Brain microvascular endothelial cell (primary cell): ENCODE data around the gene RFC5.
"Not testable (repeated sequence)": the region's sequence is repeated elsewhere in the genome, so short reads cannot be mapped to it uniquely, and the experiment has no call there.

ENCODE experiments used
- DNase-seq: peaks from one replicate; pipeline ENCODE4 v3.0.0-alpha.2; 2020
- H3K27ac ChIP-seq: fragments of 250-450 bp; sonication (Bioruptor Pico); 2 replicates; pipeline ENCODE4 v1.5.1; 2020; ENCODE audit warnings: mild to moderate bottlenecking, moderate library complexity
- H3K27me3 ChIP-seq: fragments of 250-450 bp; sonication (Bioruptor Pico); replicated peaks from 2 replicates; pipeline ENCODE4 v1.5.1; 2020; ENCODE audit warnings: mild to moderate bottlenecking
- H3K36me3 ChIP-seq: fragments of 250-450 bp; sonication (Bioruptor Pico); replicated peaks from 2 replicates; pipeline ENCODE4 v1.5.1; 2020; ENCODE audit warnings: mild to moderate bottlenecking
- H3K4me3 ChIP-seq: 2 replicates; pipeline ENCODE4 v1.5.1; 2011; ENCODE audit warnings: low read depth, mild to moderate bottlenecking, control low read depth, low read length, moderate library complexity
- CTCF ChIP-seq: IDR thresholded peaks from 2 replicates; pipeline ENCODE4 v1.5.1; 2011; ENCODE audit warnings: low read depth, mild to moderate bottlenecking, moderate library complexity, low read length, control low read depth, inconsistent platforms; ENCODE audit errors: missing control alignments
- in situ Hi-C: cut with HindIII; loops from 2 replicates; pipeline ENCODE4 v1.10.0; 2017; ENCODE audit warnings: low sequenced_read_pairs, low pct_ligation_motif_present

Gene RFC5

GRCh38 chr12:117985182-117985581, 31.3 kb upstream of the RFC5 start:
- H3K27me3 ChIP-seq, result no peaks in the 10 kb centered on the region
- in situ Hi-C loops, result no loop called here
- H3K4me3 ChIP-seq, result no peak overlapping the region
- no peak overlapping the region for H3K27ac ChIP-seq
- H3K36me3 ChIP-seq, result no peaks in the 10 kb centered on the region
- DNase-seq, result no peak
- TF ChIP-seq CTCF, result no peak

- Histone ChIP-seq H3K27ac (peak overlapping the region; percentile 71), H3K27me3 (no peaks in the 10 kb centered on the region), H3K4me3 (no peak overlapping the region), H3K36me3 (no peaks in the 10 kb centered on the region)
- in situ Hi-C loops, result no loop called here
- no peak for TF ChIP-seq CTCF
- DNase-seq, result peak; percentile 33
Observed at GRCh38 chr12:117986705-117987469, 29.6 kb upstream of the RFC5 start.

- no peak for DNase-seq
- Histone ChIP-seq H3K4me3 (no peak overlapping the region), H3K27me3 (no peaks in the 10 kb centered on the region), H3K27ac (no peak overlapping the region), H3K36me3 (no peaks in the 10 kb centered on the region)
- in situ Hi-C loops, result no loop called here
- no peak for TF ChIP-seq CTCF
Observed at GRCh38 chr12:117994551-117995438, 21.7 kb upstream of the RFC5 start.

- no peaks in the 10 kb centered on the region for H3K36me3 ChIP-seq
- no peaks in the 10 kb centered on the region for H3K27me3 ChIP-seq
- TF ChIP-seq CTCF, result no peak
- H3K27ac ChIP-seq, result no peak overlapping the region
- in situ Hi-C loops, result no loop called here
- no peak overlapping the region for H3K4me3 ChIP-seq
- no peak for DNase-seq
Observed at GRCh38 chr12:117998719-117999118, 17.8 kb upstream of the RFC5 start.

- DNase-seq, H3K36me3 ChIP-seq, H3K27ac ChIP-seq, in situ Hi-C loops, H3K27me3 ChIP-seq, H3K4me3 ChIP-seq: not testable (repeated sequence)
Observed at GRCh38 chr12:117999806-118000205, 16.7 kb upstream of the RFC5 start.

GRCh38 chr12:118010903-118011302, 5.6 kb upstream of the RFC5 start:
- DNase-seq, result no peak
- in situ Hi-C loops, result no loop called here
- H3K4me3 ChIP-seq, result no peak overlapping the region
- no peaks in the 10 kb centered on the region for H3K27me3 ChIP-seq
- no peak overlapping the region for H3K27ac ChIP-seq
- no peaks in the 10 kb centered on the region for H3K36me3 ChIP-seq
- no peak for TF ChIP-seq CTCF
